B cell (primary cell): ENCODE results near the gene FYCO1.

Experiments
- EZH2 ChIP-seq: IDR thresholded peaks from 2 replicates; pipeline ENCODE4 v1.6.1; 2012; ENCODE audit warnings: borderline replicate concordance, low read depth, mild to moderate bottlenecking, moderate library complexity, low read length; ENCODE audit not compliant: insufficient read depth, poor library complexity, severe bottlenecking
- TF ChIP-seq, protein P1 (sequence below): fragments of 200-600 bp; IDR thresholded peaks from one replicate; pipeline ENCODE4 v1.8.0; 2022; ENCODE audit warnings: antibody characterized with exemption, mild to moderate bottlenecking

DNA sequence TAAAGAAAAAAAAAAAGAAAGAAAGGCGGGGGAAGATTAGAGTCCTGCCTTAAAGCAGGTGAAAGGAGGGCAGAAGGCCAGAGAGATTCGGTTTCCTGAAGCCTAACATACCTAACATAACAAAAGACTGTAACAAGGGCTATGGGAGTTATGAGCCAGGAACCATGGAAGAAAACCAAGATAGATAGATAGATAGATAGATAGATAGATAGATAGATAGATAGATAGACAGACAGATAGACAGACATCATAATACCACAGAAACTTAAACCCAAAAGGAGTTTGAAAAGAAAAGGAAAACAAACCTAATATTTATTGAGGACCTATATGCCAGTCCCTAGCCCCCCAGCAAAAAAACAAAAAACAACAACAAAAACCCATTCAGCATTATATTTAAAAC lies 2.3 kb upstream of the FYCO1 start:
- TF ChIP-seq, protein P1, sequence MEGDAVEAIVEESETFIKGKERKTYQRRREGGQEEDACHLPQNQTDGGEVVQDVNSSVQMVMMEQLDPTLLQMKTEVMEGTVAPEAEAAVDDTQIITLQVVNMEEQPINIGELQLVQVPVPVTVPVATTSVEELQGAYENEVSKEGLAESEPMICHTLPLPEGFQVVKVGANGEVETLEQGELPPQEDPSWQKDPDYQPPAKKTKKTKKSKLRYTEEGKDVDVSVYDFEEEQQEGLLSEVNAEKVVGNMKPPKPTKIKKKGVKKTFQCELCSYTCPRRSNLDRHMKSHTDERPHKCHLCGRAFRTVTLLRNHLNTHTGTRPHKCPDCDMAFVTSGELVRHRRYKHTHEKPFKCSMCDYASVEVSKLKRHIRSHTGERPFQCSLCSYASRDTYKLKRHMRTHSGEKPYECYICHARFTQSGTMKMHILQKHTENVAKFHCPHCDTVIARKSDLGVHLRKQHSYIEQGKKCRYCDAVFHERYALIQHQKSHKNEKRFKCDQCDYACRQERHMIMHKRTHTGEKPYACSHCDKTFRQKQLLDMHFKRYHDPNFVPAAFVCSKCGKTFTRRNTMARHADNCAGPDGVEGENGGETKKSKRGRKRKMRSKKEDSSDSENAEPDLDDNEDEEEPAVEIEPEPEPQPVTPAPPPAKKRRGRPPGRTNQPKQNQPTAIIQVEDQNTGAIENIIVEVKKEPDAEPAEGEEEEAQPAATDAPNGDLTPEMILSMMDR: no peak
- no peak for TF ChIP-seq EZH2
